HepG2 (cell line): ENCODE measurements around the gene SCAF8. TPM values are rescaled to one million over a fixed set of nuclear protein-coding genes. Genes with fewer than 3 reads are reported as not detected.

Experiments
- BHLHE40 ChIP-seq: IDR thresholded peaks from 2 replicates; pipeline ENCODE4 v1.6.1; 2011; ENCODE audit warnings: low read length, improper control_type of control experiment
- EHMT2 ChIP-seq: fragments of 200-600 bp; sonication (generic); IDR thresholded peaks from 2 replicates; pipeline ENCODE4 v1.7.0; 2017; ENCODE audit warnings: antibody characterized with exemption, low read depth, low read length, borderline replicate concordance
- HOXD1 ChIP-seq: sonication (generic); formaldehyde crosslinking; IDR thresholded peaks from 2 replicates; pipeline ENCODE4 v1.5.0; 2020; ENCODE audit warnings: missing genetic modification reagents
- MTA3 ChIP-seq: sonication (generic); formaldehyde crosslinking; IDR thresholded peaks from 2 replicates; pipeline ENCODE4 v1.4.0; 2020; ENCODE audit warnings: missing genetic modification reagents
- NR2C2 ChIP-seq: sonication (generic); formaldehyde crosslinking; IDR thresholded peaks from 2 replicates; pipeline ENCODE4 v1.4.0; 2020; ENCODE audit warnings: missing genetic modification reagents, mild to moderate bottlenecking, moderate library complexity, borderline replicate concordance
- PCBP1 ChIP-seq: fragments of 200-400 bp; formaldehyde crosslinking; IDR thresholded peaks from 2 replicates; pipeline ENCODE4 v1.6.1; 2017; ENCODE audit warnings: mild to moderate bottlenecking, low read depth, low read length, borderline replicate concordance
- POLR2AphosphoS2 ChIP-seq: IDR thresholded peaks from 2 replicates; pipeline ENCODE4 v1.6.1; 2011; ENCODE audit warnings: low read depth, low read length, improper control_type of control experiment
- SP2 ChIP-seq: sonication (generic); formaldehyde crosslinking; IDR thresholded peaks from 2 replicates; pipeline ENCODE4 v1.5.1; 2020; ENCODE audit warnings: mild to moderate bottlenecking, missing genetic modification reagents
- UBTF ChIP-seq: sonication (generic); formaldehyde crosslinking; IDR thresholded peaks from 2 replicates; pipeline ENCODE4 v1.4.0; 2020; ENCODE audit warnings: mild to moderate bottlenecking, missing genetic modification reagents
- ZBED4 ChIP-seq: sonication (generic); formaldehyde crosslinking; IDR thresholded peaks from 2 replicates; pipeline ENCODE4 v1.4.0; 2020; ENCODE audit warnings: missing genetic modification reagents, borderline replicate concordance
- ZGPAT ChIP-seq: IDR thresholded peaks from 2 replicates; pipeline ENCODE4 v1.6.1; 2016; ENCODE audit warnings: mild to moderate bottlenecking
- ZNF263 ChIP-seq: sonication (generic); formaldehyde crosslinking; IDR thresholded peaks from 2 replicates; pipeline ENCODE4 v1.4.0; 2020; ENCODE audit warnings: missing genetic modification reagents
- ZNF282 ChIP-seq: fragments of 450-650 bp; IDR thresholded peaks from 2 replicates; pipeline ENCODE4 v1.6.1; 2018; ENCODE audit not compliant: partially characterized antibody
- ZNF570 ChIP-seq: sonication (generic); formaldehyde crosslinking; IDR thresholded peaks from 2 replicates; pipeline ENCODE4 v1.4.0; 2020; ENCODE audit warnings: mild to moderate bottlenecking, missing genetic modification reagents, borderline replicate concordance
- ZNF720 ChIP-seq: sonication (generic); formaldehyde crosslinking; IDR thresholded peaks from 2 replicates; pipeline ENCODE4 v1.4.0; 2020; ENCODE audit warnings: missing genetic modification reagents
- polyA plus RNA-seq, 8 experiments: library from polyadenylated mRNA; depleted of rRNA in 3 of 8; stranded (reverse) in 7 of 8; unstranded in 1 of 8; fragments of >200 nt; fragmentation: Illumina TruSeq in 4 of 8; extraction: Trizol in 4 of 8; gene quantifications; 2 replicates each; pipeline versions ENCODE4 v1.2.1 to v1.2.3, GENCODE V29; 2011 to 2016; ENCODE audit warnings: low read depth in 4 of 8, missing spikeins in 1 of 8, mixed read lengths in 1 of 8; ENCODE audit not compliant: insufficient read depth in 1 of 8
- total RNA-seq, 5 experiments: library from RNA; depleted of rRNA; stranded (reverse); fragments of >200 nt; fragmentation: Illumina TruSeq; extraction: Trizol; gene quantifications; 2 replicates each; pipeline ENCODE4 v1.2.3, GENCODE V29; 2016; ENCODE audit warnings: low read depth in 1 of 5
- TF ChIP-seq, protein P1 (sequence below): sonication (generic); formaldehyde crosslinking; IDR thresholded peaks from 2 replicates; pipeline ENCODE4 v1.4.0; 2020; ENCODE audit warnings: mild to moderate bottlenecking, missing genetic modification reagents

SCAF8 gene
- total and polyA plus RNA-seq, 2 of the 13 experiments (the other 11 are each of a cell fraction or from before 2014, with no cell fraction given): 15.3 to 40.8 TPM

- TF ChIP-seq ZGPAT (CRISPR knock-in tag): peak; percentile 85
- no peak for TF ChIP-seq ZNF282
- no peak for TF ChIP-seq ZNF720
- TF ChIP-seq ZBED4 (CRISPR knock-in tag): no peak
- TF ChIP-seq MTA3 (CRISPR knock-in tag): 0 out of 2 replicates have a peak, but pooled peaks have one; percentile 74
- TF ChIP-seq, protein P1, sequence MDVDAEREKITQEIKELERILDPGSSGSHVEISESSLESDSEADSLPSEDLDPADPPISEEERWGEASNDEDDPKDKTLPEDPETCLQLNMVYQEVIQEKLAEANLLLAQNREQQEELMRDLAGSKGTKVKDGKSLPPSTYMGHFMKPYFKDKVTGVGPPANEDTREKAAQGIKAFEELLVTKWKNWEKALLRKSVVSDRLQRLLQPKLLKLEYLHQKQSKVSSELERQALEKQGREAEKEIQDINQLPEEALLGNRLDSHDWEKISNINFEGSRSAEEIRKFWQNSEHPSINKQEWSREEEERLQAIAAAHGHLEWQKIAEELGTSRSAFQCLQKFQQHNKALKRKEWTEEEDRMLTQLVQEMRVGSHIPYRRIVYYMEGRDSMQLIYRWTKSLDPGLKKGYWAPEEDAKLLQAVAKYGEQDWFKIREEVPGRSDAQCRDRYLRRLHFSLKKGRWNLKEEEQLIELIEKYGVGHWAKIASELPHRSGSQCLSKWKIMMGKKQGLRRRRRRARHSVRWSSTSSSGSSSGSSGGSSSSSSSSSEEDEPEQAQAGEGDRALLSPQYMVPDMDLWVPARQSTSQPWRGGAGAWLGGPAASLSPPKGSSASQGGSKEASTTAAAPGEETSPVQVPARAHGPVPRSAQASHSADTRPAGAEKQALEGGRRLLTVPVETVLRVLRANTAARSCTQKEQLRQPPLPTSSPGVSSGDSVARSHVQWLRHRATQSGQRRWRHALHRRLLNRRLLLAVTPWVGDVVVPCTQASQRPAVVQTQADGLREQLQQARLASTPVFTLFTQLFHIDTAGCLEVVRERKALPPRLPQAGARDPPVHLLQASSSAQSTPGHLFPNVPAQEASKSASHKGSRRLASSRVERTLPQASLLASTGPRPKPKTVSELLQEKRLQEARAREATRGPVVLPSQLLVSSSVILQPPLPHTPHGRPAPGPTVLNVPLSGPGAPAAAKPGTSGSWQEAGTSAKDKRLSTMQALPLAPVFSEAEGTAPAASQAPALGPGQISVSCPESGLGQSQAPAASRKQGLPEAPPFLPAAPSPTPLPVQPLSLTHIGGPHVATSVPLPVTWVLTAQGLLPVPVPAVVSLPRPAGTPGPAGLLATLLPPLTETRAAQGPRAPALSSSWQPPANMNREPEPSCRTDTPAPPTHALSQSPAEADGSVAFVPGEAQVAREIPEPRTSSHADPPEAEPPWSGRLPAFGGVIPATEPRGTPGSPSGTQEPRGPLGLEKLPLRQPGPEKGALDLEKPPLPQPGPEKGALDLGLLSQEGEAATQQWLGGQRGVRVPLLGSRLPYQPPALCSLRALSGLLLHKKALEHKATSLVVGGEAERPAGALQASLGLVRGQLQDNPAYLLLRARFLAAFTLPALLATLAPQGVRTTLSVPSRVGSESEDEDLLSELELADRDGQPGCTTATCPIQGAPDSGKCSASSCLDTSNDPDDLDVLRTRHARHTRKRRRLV: peak; percentile 15
- no peak for TF ChIP-seq HOXD1
- no peak for TF ChIP-seq EHMT2
- peak; percentile 3; the same call in 1 of the 2 replicates for TF ChIP-seq BHLHE40
- peak; percentile 11; the same call in 1 of the 2 replicates for TF ChIP-seq UBTF (CRISPR knock-in tag)
- peak; percentile 77; the same call in 1 of the 2 replicates for TF ChIP-seq NR2C2 (CRISPR knock-in tag)
- TF ChIP-seq PCBP1: peak; percentile 83; the same call in 1 of the 2 replicates
- TF ChIP-seq ZNF570 (CRISPR knock-in tag): no peak
- peak; percentile 90 for TF ChIP-seq SP2 (CRISPR knock-in tag)
- peak; percentile 86; the same call in 1 of the 2 replicates for TF ChIP-seq POLR2AphosphoS2
- TF ChIP-seq ZNF263: no peak
Observed at GRCh38 chr6:154733626-154734382, 588 bp downstream of the SCAF8 start (continued).
